Karpas-422 (cell line): ENCODE measurements around the gene STAT3. TPM values are rescaled to one million over a fixed set of nuclear protein-coding genes. Genes with fewer than 3 reads are reported as not detected.

ENCODE experiments used
- DNase-seq: peaks from one replicate; pipeline ENCODE4 v3.0.0-alpha.2; 2015
- H2AFZ ChIP-seq: fragments of 200-600 bp; sonication (generic); 2 replicates; pipeline ENCODE4 v1.6.1; 2014; ENCODE audit warnings: antibody characterized with exemption, low read length, mixed read lengths
- H3K27ac ChIP-seq: fragments of 200-600 bp; sonication (generic); 2 replicates; pipeline ENCODE4 v1.5.1; 2014; ENCODE audit warnings: mild to moderate bottlenecking, low read length, moderate library complexity
- H3K27me3 ChIP-seq: fragments of 200-600 bp; sonication (generic); 2 replicates; pipeline ENCODE4 v1.6.1; 2014; ENCODE audit warnings: low read length, mixed read lengths
- H3K36me3 ChIP-seq: fragments of 200-600 bp; sonication (generic); 2 replicates; pipeline ENCODE4 v1.6.1; 2014; ENCODE audit warnings: low read length, mixed read lengths; ENCODE audit not compliant: insufficient read depth
- H3K4me1 ChIP-seq: fragments of 200-600 bp; sonication (generic); 2 replicates; pipeline ENCODE4 v1.6.1; 2014; ENCODE audit warnings: mild to moderate bottlenecking, low read length, mixed read lengths
- H3K4me2 ChIP-seq: fragments of 200-600 bp; sonication (generic); 2 replicates; pipeline ENCODE4 v1.6.1; 2014; ENCODE audit warnings: low read length, low read depth, mild to moderate bottlenecking; ENCODE audit not compliant: poor library complexity, severe bottlenecking
- H3K4me3 ChIP-seq: fragments of 200-600 bp; sonication (generic); 2 replicates; pipeline ENCODE4 v1.5.1; 2014; ENCODE audit warnings: mild to moderate bottlenecking, antibody characterized with exemption, low read length, mixed read lengths
- H3K79me2 ChIP-seq: fragments of 200-600 bp; sonication (generic); 2 replicates; pipeline ENCODE4 v1.6.1; 2014; ENCODE audit warnings: mild to moderate bottlenecking, low read length, mixed read lengths
- H3K9ac ChIP-seq: fragments of 200-600 bp; sonication (generic); 2 replicates; pipeline ENCODE4 v1.6.0; 2014; ENCODE audit warnings: low read length
- H3K9me2 ChIP-seq: fragments of 200-600 bp; sonication (generic), shearing (Covaris generic); replicated peaks from 2 replicates; pipeline ENCODE4 v1.6.0; 2014; ENCODE audit warnings: mild to moderate bottlenecking, low read length, moderate library complexity; ENCODE audit not compliant: insufficient read depth
- H3K9me3 ChIP-seq: fragments of 300-700, 200-600 bp; sonication (generic); 2 replicates; pipeline ENCODE4 v1.6.1; 2014; ENCODE audit warnings: low read length, mixed read lengths
- H4K20me1 ChIP-seq: fragments of 200-600 bp; sonication (generic); 2 replicates; pipeline ENCODE4 v1.6.1; 2014; ENCODE audit warnings: mild to moderate bottlenecking, antibody characterized with exemption, low read length, low read depth; ENCODE audit not compliant: insufficient read depth
- total RNA-seq: library from RNA; depleted of rRNA; stranded (reverse); fragments of >200 nt; shearing (Covaris generic); gene quantifications from 2 replicates; pipeline ENCODE4 v1.2.3, GENCODE V29; 2014; ENCODE audit warnings: low replicate concordance

Gene STAT3
- total RNA-seq, 1 experiment from 2014 or later = 16.3 TPM

DNA sequence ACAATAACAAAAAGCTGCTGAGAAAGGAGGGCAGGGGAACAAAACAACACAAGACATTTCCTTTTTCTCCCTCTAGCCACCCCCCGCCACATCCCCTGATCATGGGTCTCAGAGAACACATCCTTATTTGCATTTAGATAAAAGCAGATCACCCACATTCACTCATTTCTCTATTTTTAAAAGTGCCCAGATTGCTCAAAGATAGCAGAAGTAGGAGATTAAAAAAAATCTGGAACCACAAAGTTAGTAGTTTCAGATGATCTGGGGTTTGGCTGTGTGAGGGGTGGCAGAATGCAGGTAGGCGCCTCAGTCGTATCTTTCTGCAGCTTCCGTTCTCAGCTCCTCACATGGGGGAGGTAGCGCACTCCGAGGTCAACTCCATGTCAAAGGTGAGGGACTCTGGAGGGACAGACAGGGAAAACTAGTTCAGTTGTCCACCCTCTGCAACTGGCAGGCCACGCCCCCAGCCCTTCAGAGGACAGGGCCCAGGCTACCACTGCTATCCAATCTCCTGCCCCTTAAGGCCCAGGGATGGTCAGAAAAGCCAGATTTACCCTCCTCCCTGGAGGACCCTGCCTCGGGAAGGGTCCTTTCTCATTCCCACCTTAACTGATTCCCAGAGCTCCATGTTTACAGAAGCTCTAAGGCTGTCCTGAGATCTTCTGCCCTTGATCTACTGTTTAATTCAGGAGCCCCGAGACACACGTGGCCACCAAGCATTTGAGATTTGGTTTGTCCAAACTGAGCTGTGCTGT lies 72.7 kb downstream of the STAT3 start:
- Histone ChIP-seq H3K9me3 (no peaks in the 10 kb centered on the region), H4K20me1 (no peaks in the 10 kb centered on the region), H3K4me3 (peak overlapping the region; percentile 51), H3K27ac (peak overlapping the region; percentile 95), H2AFZ (0 out of 2 replicates have a peak overlapping the region, but pooled peaks have one; percentile 68), H3K79me2 (no peaks in the 10 kb centered on the region), H3K36me3 (peaks cover 3% of the 10 kb centered on the region; the same call in 1 of the 2 replicates), H3K4me1 (peaks cover 95% of the 10 kb centered on the region), H3K27me3 (no peaks in the 10 kb centered on the region), H3K9ac (peak overlapping the region; percentile 76), H3K4me2 (peak overlapping the region; percentile 77), H3K9me2 (no peaks in the 10 kb centered on the region)
- DNase-seq = peak; percentile 90

DNA sequence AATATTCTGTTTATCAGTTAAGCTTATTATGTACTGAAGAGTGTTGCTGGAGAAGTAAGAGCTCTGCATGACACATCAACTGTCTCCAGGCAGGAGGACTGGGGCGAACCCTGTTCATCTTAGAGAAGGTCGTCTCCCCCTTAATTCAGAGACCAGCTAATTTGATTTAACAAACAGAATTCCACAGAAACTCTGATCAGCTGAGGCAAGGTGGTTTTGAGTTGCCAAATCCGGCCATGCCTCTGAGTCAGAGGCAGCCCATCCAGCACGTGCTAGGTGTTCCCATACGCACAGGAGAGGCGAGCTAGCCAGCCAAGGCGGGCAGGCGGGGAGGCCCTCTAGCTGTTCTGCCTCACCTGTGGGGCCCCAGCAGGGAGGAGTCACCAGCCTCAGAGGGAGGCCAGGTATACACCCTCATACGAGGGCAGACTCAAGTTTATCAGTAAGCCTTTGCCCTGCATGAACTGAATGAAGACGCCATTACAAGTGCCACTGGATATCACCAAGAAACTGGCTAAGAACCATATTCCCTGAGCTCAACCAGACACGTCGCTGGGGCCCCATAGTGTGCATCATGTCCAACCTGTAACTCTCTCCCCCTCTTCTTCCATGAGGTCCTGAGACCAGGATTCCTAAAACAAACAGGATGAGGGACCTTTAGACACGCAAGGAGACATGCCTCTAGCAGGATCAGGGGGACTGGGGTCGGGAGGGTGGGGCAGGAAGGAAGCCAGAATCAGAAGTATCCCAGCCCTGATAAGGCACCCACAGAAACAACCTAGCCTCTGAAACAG lies 74.3 kb downstream of the STAT3 start:
- peak overlapping the region; percentile 44; the same call in 1 of the 2 replicates for H3K4me3 ChIP-seq
- no peak for DNase-seq
- no peaks in the 10 kb centered on the region for H3K27me3 ChIP-seq
- H3K36me3 ChIP-seq = peaks cover 3% of the 10 kb centered on the region; the same call in 1 of the 2 replicates
- H3K27ac ChIP-seq = peak overlapping the region; percentile 95
- H3K9me3 ChIP-seq = no peaks in the 10 kb centered on the region
- H4K20me1 ChIP-seq = no peaks in the 10 kb centered on the region
- peak overlapping the region; percentile 75 for H3K4me2 ChIP-seq
- peak overlapping the region; percentile 76 for H3K9ac ChIP-seq
- no peaks in the 10 kb centered on the region for H3K79me2 ChIP-seq
- peaks cover 95% of the 10 kb centered on the region for H3K4me1 ChIP-seq
- no peaks in the 10 kb centered on the region for H3K9me2 ChIP-seq
- H2AFZ ChIP-seq = no peak overlapping the region

DNA sequence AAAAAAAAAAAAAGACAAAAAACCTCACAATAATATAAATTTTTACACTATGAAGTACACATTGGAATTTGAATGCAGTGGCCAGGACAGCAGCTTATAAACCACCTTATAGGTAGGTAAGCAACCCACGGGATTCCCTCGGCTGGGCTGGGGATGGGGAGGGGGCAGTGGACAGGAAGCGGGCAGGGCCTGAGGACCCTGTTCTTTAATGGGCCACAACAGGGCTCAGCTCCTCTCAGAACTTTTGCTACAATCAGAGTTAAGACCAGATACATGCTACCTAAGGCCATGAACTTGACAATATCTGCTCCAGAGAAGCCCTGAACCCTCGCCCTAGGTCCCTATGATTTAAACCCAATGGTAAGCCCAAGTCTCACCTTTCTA lies 74.9 kb downstream of the STAT3 start:
- Histone ChIP-seq H3K9me2 (no peaks in the 10 kb centered on the region), H3K36me3 (peaks cover 3% of the 10 kb centered on the region; the same call in 1 of the 2 replicates), H3K4me2 (peak overlapping the region; percentile 75), H3K9me3 (no peaks in the 10 kb centered on the region), H3K4me3 (peak overlapping the region; percentile 44; the same call in 1 of the 2 replicates), H4K20me1 (no peaks in the 10 kb centered on the region), H3K79me2 (no peaks in the 10 kb centered on the region), H3K27me3 (no peaks in the 10 kb centered on the region), H3K4me1 (peaks cover 96% of the 10 kb centered on the region), H3K9ac (peak overlapping the region; percentile 76), H3K27ac (peak overlapping the region; percentile 95), H2AFZ (no peak overlapping the region)
- no peak for DNase-seq

DNA sequence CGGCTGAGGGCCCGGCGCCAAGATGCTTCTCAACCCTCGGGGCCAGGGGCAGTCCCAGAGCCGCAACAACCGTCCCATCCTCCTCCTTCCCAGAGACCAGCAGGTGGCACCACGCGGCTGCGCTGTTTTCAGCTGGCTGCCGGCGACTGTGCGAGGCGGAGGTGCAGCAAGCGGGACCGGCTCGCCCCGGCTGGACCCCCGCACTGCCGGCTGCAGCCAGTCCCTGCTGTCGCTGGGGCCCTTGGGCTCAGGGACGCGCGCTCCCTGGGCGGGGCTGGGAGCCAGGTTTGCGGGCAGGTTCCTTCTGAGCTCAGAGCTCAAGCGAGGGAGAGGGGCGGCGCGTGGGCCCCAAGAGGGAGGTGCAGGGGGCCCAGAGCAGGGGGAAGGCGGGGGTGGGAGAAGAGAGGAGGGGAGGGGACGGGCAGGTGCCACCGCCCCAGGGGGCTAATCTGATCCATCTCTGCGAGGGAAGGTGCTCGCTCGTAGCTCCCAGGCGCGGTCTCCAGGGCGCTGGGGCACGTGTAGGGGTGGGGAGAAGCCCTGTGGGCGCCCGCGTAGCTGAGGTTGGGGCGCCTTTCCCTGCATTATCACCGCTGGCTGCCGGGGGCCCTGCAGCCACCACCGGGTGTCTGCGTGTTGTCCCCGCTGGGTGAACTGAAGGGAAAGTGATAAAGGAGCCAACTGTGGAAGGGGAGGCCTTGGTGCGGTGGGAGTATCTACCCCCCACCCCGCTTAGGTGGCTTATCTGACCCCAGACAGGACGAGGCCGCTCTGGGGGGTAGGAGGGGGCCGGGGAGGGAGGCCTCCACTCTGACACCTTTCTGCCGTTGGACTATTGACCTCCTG lies 75.7 kb downstream of the STAT3 start:
- no peaks in the 10 kb centered on the region for H3K9me3 ChIP-seq
- peak overlapping the region; percentile 76 for H3K9ac ChIP-seq
- peaks cover 95% of the 10 kb centered on the region for H3K4me1 ChIP-seq
- no peaks in the 10 kb centered on the region for H4K20me1 ChIP-seq
- peak overlapping the region; percentile 95 for H3K27ac ChIP-seq
- no peaks in the 10 kb centered on the region for H3K79me2 ChIP-seq
- H2AFZ ChIP-seq = no peak overlapping the region
- DNase-seq = peak; percentile 96
- peak overlapping the region; percentile 75 for H3K4me2 ChIP-seq
- H3K4me3 ChIP-seq = peak overlapping the region; percentile 44; the same call in 1 of the 2 replicates
- H3K27me3 ChIP-seq = no peaks in the 10 kb centered on the region
- H3K36me3 ChIP-seq = peaks cover 7% of the 10 kb centered on the region; the same call in 1 of the 2 replicates
- no peaks in the 10 kb centered on the region for H3K9me2 ChIP-seq

DNA sequence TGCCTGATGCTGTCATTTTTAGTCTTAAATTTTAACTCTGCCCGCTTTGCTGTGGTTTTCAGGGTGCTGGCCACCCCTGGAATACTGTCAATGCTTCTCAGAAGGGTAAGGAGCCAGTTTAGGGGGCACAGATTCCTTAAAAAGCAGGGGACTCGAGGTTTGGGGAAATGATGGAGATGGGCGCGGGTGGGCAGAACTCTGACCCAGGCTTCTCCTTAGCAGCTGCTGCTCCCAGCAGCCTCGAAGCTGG lies 76.3 kb downstream of the STAT3 start:
- H3K27me3 ChIP-seq = no peaks in the 10 kb centered on the region
- DNase-seq = no peak
- peaks cover 7% of the 10 kb centered on the region; the same call in 1 of the 2 replicates for H3K36me3 ChIP-seq
- no peak overlapping the region for H2AFZ ChIP-seq
- H3K9me2 ChIP-seq = no peaks in the 10 kb centered on the region
- peaks cover 89% of the 10 kb centered on the region for H3K4me1 ChIP-seq
- H4K20me1 ChIP-seq = no peaks in the 10 kb centered on the region
- H3K9ac ChIP-seq = peak overlapping the region; percentile 76
- H3K27ac ChIP-seq = peak overlapping the region; percentile 95
- peak overlapping the region; percentile 44 for H3K4me3 ChIP-seq
- no peaks in the 10 kb centered on the region for H3K9me3 ChIP-seq
- H3K4me2 ChIP-seq = peak overlapping the region; percentile 75
- no peaks in the 10 kb centered on the region for H3K79me2 ChIP-seq

DNA sequence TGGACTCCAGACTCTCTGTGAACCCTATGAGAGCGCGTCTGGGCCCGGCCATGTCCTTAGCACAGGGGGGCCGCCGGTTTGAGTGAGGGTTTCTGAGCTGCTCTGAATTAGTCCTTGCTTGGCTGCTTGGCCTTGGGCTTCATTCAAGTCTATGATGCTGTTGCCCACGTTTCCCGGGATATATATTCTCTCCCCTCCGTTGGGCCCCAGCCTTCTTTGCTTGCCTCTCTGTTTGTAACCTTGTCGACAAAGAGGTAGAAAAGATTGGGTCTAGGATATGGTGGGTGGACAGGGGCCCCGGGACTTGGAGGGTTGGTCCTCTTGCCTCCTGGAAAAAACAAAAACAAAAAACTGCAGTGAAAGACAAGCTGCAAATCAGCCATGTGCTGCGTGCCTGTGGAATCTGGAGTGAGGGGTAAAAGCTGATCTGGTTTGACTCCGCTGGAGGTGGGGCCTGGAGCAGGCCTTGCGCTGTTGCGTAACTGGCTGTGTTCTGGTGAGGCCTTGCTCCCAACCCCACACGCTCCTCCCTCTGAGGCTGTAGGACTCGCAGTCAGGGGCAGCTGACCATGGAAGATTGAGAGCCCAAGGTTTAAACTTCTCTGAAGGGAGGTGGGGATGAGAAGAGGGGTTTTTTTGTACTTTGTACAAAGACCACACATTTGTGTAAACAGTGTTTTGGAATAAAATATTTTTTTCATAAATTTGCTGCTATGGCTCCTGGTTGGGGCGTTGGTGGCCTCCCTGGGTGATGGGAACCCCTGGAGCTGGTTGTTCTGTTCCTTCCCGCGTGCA lies 76.8 kb downstream of the STAT3 start:
- Histone ChIP-seq H3K27me3 (no peaks in the 10 kb centered on the region), H3K79me2 (no peaks in the 10 kb centered on the region), H3K4me3 (peak overlapping the region; percentile 44), H3K9me3 (no peaks in the 10 kb centered on the region), H3K36me3 (peaks cover 7% of the 10 kb centered on the region; the same call in 1 of the 2 replicates), H3K4me2 (peak overlapping the region; percentile 75), H3K9me2 (no peaks in the 10 kb centered on the region), H3K9ac (peak overlapping the region; percentile 76), H3K27ac (peak overlapping the region; percentile 95), H3K4me1 (peaks cover 84% of the 10 kb centered on the region), H4K20me1 (no peaks in the 10 kb centered on the region), H2AFZ (no peak overlapping the region)
- peak; percentile 66 for DNase-seq

DNA sequence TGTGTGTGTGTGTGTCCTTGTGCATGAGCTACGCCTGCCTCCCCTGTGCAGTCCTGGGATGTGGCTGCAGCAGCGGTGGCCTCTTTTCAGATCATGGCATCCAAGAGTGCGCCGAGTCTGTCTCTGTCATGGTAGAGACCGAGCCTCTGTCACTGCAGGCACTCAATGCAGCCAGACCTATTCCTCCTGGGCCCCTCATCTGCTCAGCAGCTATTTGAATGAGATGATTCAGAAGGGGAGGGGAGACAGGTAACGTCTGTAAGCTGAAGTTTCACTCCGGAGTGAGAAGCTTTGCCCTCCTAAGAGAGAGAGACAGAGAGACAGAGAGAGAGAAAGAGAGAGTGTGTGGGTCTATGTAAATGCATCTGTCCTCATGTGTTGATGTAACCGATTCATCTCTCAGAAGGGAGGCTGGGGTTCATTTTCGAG lies 77.4 kb downstream of the STAT3 start:
- peaks cover 7% of the 10 kb centered on the region; the same call in 1 of the 2 replicates for H3K36me3 ChIP-seq
- H3K27me3 ChIP-seq = no peaks in the 10 kb centered on the region
- no peaks in the 10 kb centered on the region for H4K20me1 ChIP-seq
- H2AFZ ChIP-seq = no peak overlapping the region
- H3K9ac ChIP-seq = peak overlapping the region; percentile 76
- no peak overlapping the region; the same call in 1 of the 2 replicates for H3K4me3 ChIP-seq
- H3K4me2 ChIP-seq = peak overlapping the region; percentile 75
- H3K9me3 ChIP-seq = no peaks in the 10 kb centered on the region
- H3K27ac ChIP-seq = peak overlapping the region; percentile 95
- DNase-seq = peak; percentile 72
- no peaks in the 10 kb centered on the region for H3K79me2 ChIP-seq
- no peaks in the 10 kb centered on the region for H3K9me2 ChIP-seq
- peaks cover 78% of the 10 kb centered on the region for H3K4me1 ChIP-seq
